Kidney (tissue), 14 donors: ENCODE measurements around the gene SHROOM2. TPM values are rescaled to one million over a fixed set of nuclear protein-coding genes. Genes with fewer than 3 reads are reported as not detected.

ENCODE experiments used
- DNase-seq, 5 donors: peaks; one replicate each; pipeline ENCODE4 v3.0.0-alpha.2; 2013 to 2020
- FAIRE-seq: peaks from 2 replicates; lab custom pipeline; 2012; peaks lifted over from hg19 to GRCh38; lab: Jason Lieb, UNC
- H3K27ac ChIP-seq, 2 donors: one replicate each; pipeline ENCODE4 v1.7.0; 2013; ENCODE audit warnings: low read depth in 2 of 2, low read length in 2 of 2, inconsistent platforms in 1 of 2
- H3K27me3 ChIP-seq: one replicate; pipeline ENCODE4 v1.7.1; 2013; ENCODE audit warnings: low read length, inconsistent platforms; ENCODE audit not compliant: control insufficient read depth, insufficient read depth
- H3K36me3 ChIP-seq, 3 donors: one replicate each; pipeline versions ENCODE4 v1.7.0 to v1.7.1; 2013; ENCODE audit warnings: low read length in 3 of 3, control low read depth in 1 of 3, inconsistent platforms in 1 of 3; ENCODE audit not compliant: insufficient read depth in 3 of 3, control insufficient read depth in 2 of 3
- H3K4me1 ChIP-seq, 3 donors: one replicate each; pipeline versions ENCODE4 v1.7.0 to v1.7.1; 2013; ENCODE audit warnings: low read length in 3 of 3, inconsistent platforms in 1 of 3, low read depth in 1 of 3; ENCODE audit not compliant: control insufficient read depth in 2 of 3, insufficient read depth in 2 of 3
- H3K4me3 ChIP-seq, 3 donors: one replicate each; pipeline versions ENCODE4 v1.7.0 to v1.8.1; 2013; ENCODE audit warnings: low read length in 3 of 3, control low read depth in 1 of 3, inconsistent platforms in 1 of 3
- H3K9ac ChIP-seq, 3 donors: one replicate each; pipeline versions ENCODE4 v1.7.0 to v1.7.1; 2013; ENCODE audit warnings: low read length in 3 of 3, control low read depth in 1 of 3, inconsistent platforms in 1 of 3
- H3K9me3 ChIP-seq, 3 donors: one replicate each; pipeline versions ENCODE4 v1.7.0 to v1.7.1; 2013; ENCODE audit warnings: low read length in 3 of 3, control low read depth in 1 of 3, inconsistent platforms in 1 of 3; ENCODE audit not compliant: control insufficient read depth in 2 of 3, insufficient read depth in 1 of 3
- CTCF ChIP-seq: IDR thresholded peaks from 3 replicates; pipeline ENCODE4 v1.5.1; 2012; ENCODE audit warnings: mild to moderate bottlenecking, moderate library complexity, borderline replicate concordance; ENCODE audit not compliant: insufficient read depth; ENCODE audit errors: extremely low read depth
- intact Hi-C: fragments of 100-400 bp; cut with DNase I; formaldehyde crosslinking; loops from one replicate; pipeline ENCODE4 v1.11.1; 2022
- polyA plus RNA-seq: library from polyadenylated mRNA; stranded (reverse); fragments of 350-450 nt; fragmentation: Illumina TruSeq; extraction: RNeasy Lipid Tissue Mini Kit (QIAGEN cat#74804); gene quantifications from one replicate; pipeline ENCODE4 v1.2.3, GENCODE V29; 2014; ENCODE audit warnings: low read depth, low replicate concordance; ENCODE audit not compliant: insufficient read depth
- total RNA-seq: library from RNA; stranded (reverse); fragmentation: NEBNext Ultra II Directional; extraction: Animal tissue kit (Norgen Biotek cat#: 25700); gene quantifications from one replicate; pipeline ENCODE4 v1.2.1, GENCODE V29; 2021
- donor health status: control.
- donor health status: control.
- donor health status: control.
- donor health status: control.
- donor health status: control.
- donor health status: DM: yes; HTN: yes; CAD: no.
- donor health status: Normal renal cell carcinoma (clear cell type).

The SHROOM2 gene
- total and polyA plus RNA-seq, 2 donors from 2014 or later: 3.5 to 11.8 TPM

DNA sequence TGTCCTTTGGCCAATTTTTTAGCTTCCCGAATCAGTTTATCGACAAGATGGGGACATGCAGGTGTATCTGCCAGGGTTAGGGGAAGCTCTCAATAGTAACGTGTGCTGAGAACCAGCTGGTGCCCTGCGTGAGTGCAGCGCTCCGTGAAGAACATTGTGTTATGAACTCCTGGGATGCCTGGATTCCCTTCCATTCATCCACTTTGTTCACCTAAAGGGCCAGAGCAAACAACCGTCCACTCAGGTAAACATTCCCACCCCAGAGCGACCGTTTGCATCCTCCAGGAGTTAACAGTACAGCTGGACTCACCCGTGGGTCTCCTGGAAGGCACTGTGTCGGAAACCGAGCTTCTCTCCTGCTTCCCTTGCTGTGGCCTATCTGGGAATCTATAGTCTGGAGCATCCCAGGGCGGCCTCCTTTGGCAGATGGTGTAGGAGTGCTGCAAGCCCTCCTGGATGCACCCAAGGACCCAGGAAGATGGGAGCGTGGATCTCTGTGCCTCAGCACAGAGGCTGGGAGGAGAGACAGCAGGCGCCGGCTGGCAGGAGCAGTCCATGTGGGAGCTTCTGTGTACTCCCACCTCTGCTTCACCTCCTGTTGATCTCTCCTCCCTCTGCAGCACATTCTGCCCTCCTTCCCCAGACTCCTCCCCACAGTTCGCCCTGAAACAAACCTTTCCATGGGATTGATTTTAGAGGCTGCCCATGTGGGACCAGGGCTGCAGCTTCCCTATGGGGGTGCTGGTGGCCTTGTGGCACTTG, 62.7 kb downstream of the SHROOM2 start:
- FAIRE-seq: no peak
- Histone ChIP-seq H3K27me3 (no peaks in the 10 kb centered on the region), H3K4me1 (peaks cover 0 to 4% (median 0%) of the 10 kb centered on the region in 3 donors), H3K27ac (no peak overlapping the region), H3K9me3 (no peaks in the 10 kb centered on the region), H3K4me3 (peak overlapping the region in 2 of 3 donors; percentile 20 to 33), H3K9ac (no peak overlapping the region), H3K36me3 (no peaks in the 10 kb centered on the region)
- no peak for TF ChIP-seq CTCF
- intact Hi-C loops: no loop called here
- DNase-seq: peak in 4 of 5 donors; percentile 50 to 67 (median 58)

DNA sequence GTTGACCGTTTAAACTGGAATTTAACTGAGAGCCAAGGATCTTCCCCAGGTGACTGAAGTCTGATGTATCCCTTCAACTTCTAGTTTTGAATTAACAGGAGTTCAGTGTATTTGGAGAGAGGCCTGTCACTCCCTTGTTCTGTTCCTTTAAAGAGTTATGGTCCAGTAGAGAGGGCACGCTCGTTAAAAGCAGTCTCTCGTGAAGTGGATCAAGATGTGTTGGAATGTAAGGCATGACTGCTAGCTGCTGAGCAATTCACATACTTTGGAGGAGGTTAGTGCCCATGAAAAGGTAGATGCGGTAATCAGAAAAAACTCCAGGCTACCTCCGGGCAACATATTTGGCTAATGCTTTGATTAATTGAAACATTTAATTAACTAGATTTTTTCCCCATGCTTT, 65.7 kb downstream of the SHROOM2 start:
- Histone ChIP-seq H3K27me3 (no peaks in the 10 kb centered on the region), H3K9me3 (no peaks in the 10 kb centered on the region), H3K4me3 (no peak overlapping the region), H3K36me3 (no peaks in the 10 kb centered on the region), H3K27ac (peak overlapping the region in 1 of 2 donors; percentile 69), H3K9ac (no peak overlapping the region), H3K4me1 (peaks cover 0 to 7% (median 0%) of the 10 kb centered on the region in 3 donors)
- FAIRE-seq (peak; percentile 52), DNase-seq (peak in 3 of 5 donors; percentile 73 to 90 (median 88))
- intact Hi-C loops: no loop called here
- no peak for TF ChIP-seq CTCF

- TF ChIP-seq CTCF: no peak
- Histone ChIP-seq H3K9ac (no peak overlapping the region), H3K27ac (no peak overlapping the region), H3K36me3 (no peaks in the 10 kb centered on the region), H3K4me3 (no peak overlapping the region), H3K4me1 (peaks cover 0 to 7% (median 0%) of the 10 kb centered on the region in 3 donors), H3K27me3 (no peaks in the 10 kb centered on the region), H3K9me3 (no peaks in the 10 kb centered on the region)
- DNase-seq (no peak), FAIRE-seq (no peak)
- intact Hi-C loops: no loop called here
Measured at GRCh38 chrX:9853307-9853706, 67.1 kb downstream of the SHROOM2 start.
